ENCODE results near the gene RETSAT. TPM values are rescaled to one million over a fixed set of nuclear protein-coding genes. Genes with fewer than 3 reads are reported as not detected.

RETSAT gene
- total and polyA plus RNA-seq, 2 of the 4 experiments (the other 2 are of a cell fraction) = 25.6 to 32.3 TPM

GRCh38 chr2:85307527-85307897 is 46.8 kb downstream of the RETSAT start:
- Histone ChIP-seq H3K27me3 (ENCODE audit: control insufficient read depth, insufficient read depth, low read length) (no peaks in the 10 kb centered on the region), H4K5ac (ENCODE audit: low read depth, low read length) (no peak overlapping the region), H3K9me1 (ENCODE audit: insufficient read depth, low read length) (peaks cover 12% of the 10 kb centered on the region), H4K20me1 (ENCODE audit: insufficient read depth, low read length) (peaks cover 12% of the 10 kb centered on the region; the same call in 1 of the 2 replicates), H4K91ac (ENCODE audit: insufficient read depth, low read depth, low read length) (no peak overlapping the region), H4K8ac (ENCODE audit: low read depth in 2 of 2, low read length in 2 of 2) (no peak overlapping the region), H3K14ac (replicated peaks; ENCODE audit: low read depth, low read length) (no peak overlapping the region), H2AK9ac (replicated peaks; ENCODE audit: low read depth, low read length, poor library complexity) (peak overlapping the region; percentile 18), H3K27ac (ENCODE audit: insufficient read depth, low read length) (no peak overlapping the region), H3K4ac (ENCODE audit: low read depth, low read length) (no peak overlapping the region), H3K23ac (ENCODE audit: low read depth, low read length) (no peak overlapping the region), H3K4me2 (ENCODE audit: low read depth, low read length) (no peak overlapping the region), H3K56ac (ENCODE audit: extremely low read depth, insufficient read depth, low read length) (no peak overlapping the region), H3K18ac (ENCODE audit: low read depth, low read length) (no peak overlapping the region), H2BK20ac (ENCODE audit: low read depth, low read length) (no peak overlapping the region), H2BK15ac (ENCODE audit: low read depth, low read length) (no peak overlapping the region), H3K36me3 (ENCODE audit: control insufficient read depth, insufficient read depth, low read length) (peaks cover 48% of the 10 kb centered on the region), H2BK5ac (ENCODE audit: low read depth, low read length, poor library complexity, severe bottlenecking) (no peak overlapping the region), H3K79me1 (ENCODE audit: low read depth in 1 of 2, low read length in 2 of 2) (peaks cover 6 to 33% of the 10 kb centered on the region in 2 experiments; a peak in 2 of 4 replicates), H3K9ac (ENCODE audit: low read depth, low read length) (no peak overlapping the region), H3K4me3 (ENCODE audit: insufficient read depth, low read depth, low read length) (no peak overlapping the region), H3K4me1 (ENCODE audit: control insufficient read depth, insufficient read depth, low read length) (peaks cover 17% of the 10 kb centered on the region), H2AK5ac (ENCODE audit: low read depth, low read length) (no peak overlapping the region), H3K9me3 (ENCODE audit: control insufficient read depth, insufficient read depth, low read length) (no peaks in the 10 kb centered on the region), H2AFZ (replicated peaks; ENCODE audit: low read length, poor library complexity) (no peak overlapping the region), H2BK120ac (ENCODE audit: low read depth, low read length) (no peak overlapping the region)
- no TSS peak for BruUV-seq (replicated peaks)
- no peak for DNase-seq
- in situ Hi-C loops (cut with MboI; ENCODE audit: low sequenced_read_pairs) = no loop called here
- TF ChIP-seq BHLHE40 (IDR thresholded peaks at IDR 0.05; ENCODE audit: low read depth, low read length) (no peak), CTCF (conservative IDR thresholded peaks at IDR 0.05; ENCODE audit: low read depth, low read length) (no peak), CHD1 (IDR thresholded peaks at IDR 0.05; ENCODE audit: low read depth, low read length) (no peak), ELK1 (IDR thresholded peaks at IDR 0.05; ENCODE audit: borderline replicate concordance, low read depth, low read length) (no peak), FOS (IDR thresholded peaks at IDR 0.05; ENCODE audit: low read depth, low read length) (no peak), MAFK (IDR thresholded peaks at IDR 0.05; ENCODE audit: low read depth, low read length) (no peak)
- dilution Hi-C loops (cut with HindIII; ENCODE audit: low sequenced_read_pairs, unreplicated experiment) = no loop called here
- intact Hi-C loops (cut with micrococcal nuclease) = no loop called here
- CTCF ChIA-PET = no interaction called here
- POLR2A ChIA-PET (ENCODE audit: unreplicated experiment) = no interaction called here
- no CpG with 5 or more reads among the region's 9 CpGs for WGBS, 2 experiments (ENCODE audit: extremely low coverage in 2 of 2, insufficient read length in 1 of 2)
- no peak for ATAC-seq (ENCODE audit: low read depth)

Measured in IMR-90 (cell line).